PFSK-1 (cell line): ENCODE data around the gene XYLT2.

Experiments used
- FOXP2 ChIP-seq: optimal IDR thresholded peaks from 2 replicates; pipeline ENCODE3; 2011; ENCODE audit warnings: borderline replicate concordance, control low read depth, inconsistent platforms; ENCODE audit not compliant: insufficient read depth; ENCODE audit errors: extremely low read length, extremely low read depth
- POLR2AphosphoS5 ChIP-seq: IDR thresholded peaks from 2 replicates; pipeline ENCODE4 v1.6.1; 2012; ENCODE audit warnings: low read depth, mild to moderate bottlenecking, control low read depth, low read length, moderate library complexity
- REST ChIP-seq, 2 experiments: IDR thresholded peaks; 2 replicates each; pipeline versions ENCODE4 v1.6.1 to v1.8.0; 2011 to 2012; ENCODE audit warnings: low read depth in 2 of 2, low read length in 2 of 2, control low read depth in 1 of 2, inconsistent platforms in 1 of 2, mild to moderate bottlenecking in 1 of 2, moderate library complexity in 1 of 2; ENCODE audit not compliant: insufficient read depth in 1 of 2
- SIN3A ChIP-seq: IDR thresholded peaks from 2 replicates; pipeline ENCODE4 v1.6.1; 2012; ENCODE audit warnings: mild to moderate bottlenecking, low read length, moderate library complexity, borderline replicate concordance; ENCODE audit not compliant: insufficient read depth
- TAF1 ChIP-seq: IDR thresholded peaks from 2 replicates; pipeline ENCODE4 v1.6.1; 2012; ENCODE audit warnings: low read length, control low read depth, borderline replicate concordance; ENCODE audit not compliant: insufficient read depth

The XYLT2 gene

GRCh38 chr17:50348522-50349242 lies 2.8 kb downstream of the XYLT2 start:
- no peak for TF ChIP-seq SIN3A
- TF ChIP-seq FOXP2 = no peak
- TF ChIP-seq TAF1 = no peak
- no peak for TF ChIP-seq POLR2AphosphoS5
- no peak for TF ChIP-seq REST (IDR thresholded peaks at IDR 0.05; ENCODE audit: insufficient read depth in 1 of 2, low read depth in 2 of 2, low read length in 2 of 2)

GRCh38 chr17:50349243-50349600 lies 3.3 kb downstream of the XYLT2 start:
- TF ChIP-seq POLR2AphosphoS5 = no peak
- TF ChIP-seq FOXP2 = no peak
- no peak for TF ChIP-seq SIN3A

GRCh38 chr17:50350733-50351132 lies 4.8 kb downstream of the XYLT2 start:
- no peak for TF ChIP-seq POLR2AphosphoS5
- no peak for TF ChIP-seq TAF1
- no peak for TF ChIP-seq REST (IDR thresholded peaks at IDR 0.05; ENCODE audit: insufficient read depth in 1 of 2, low read depth in 2 of 2, low read length in 2 of 2)
- TF ChIP-seq SIN3A = no peak
- no peak for TF ChIP-seq FOXP2

GRCh38 chr17:50352072-50352692 lies 6.3 kb downstream of the XYLT2 start:
- TF ChIP-seq POLR2AphosphoS5 (no peak), FOXP2 (no peak), REST (IDR thresholded peaks at IDR 0.05; ENCODE audit: insufficient read depth in 1 of 2, low read depth in 2 of 2, low read length in 2 of 2) (no peak), SIN3A (no peak), TAF1 (no peak)

GRCh38 chr17:50352693-50353599 lies 7.0 kb downstream of the XYLT2 start:
- TF ChIP-seq TAF1 = no peak
- no peak for TF ChIP-seq FOXP2
- no peak for TF ChIP-seq REST (IDR thresholded peaks at IDR 0.05; ENCODE audit: insufficient read depth in 1 of 2, low read depth in 2 of 2, low read length in 2 of 2)
